Activated naive CD8-positive, alpha-beta T cell treated with anti-CD3 and anti-CD28 coated beads for 36 hours (primary cell): ENCODE measurements around the gene FOLR1. TPM values are rescaled to one million over a fixed set of nuclear protein-coding genes. Genes with fewer than 3 reads are reported as not detected.
"Not testable (repeated sequence)": the region's sequence is repeated elsewhere in the genome, so short reads cannot be mapped to it uniquely, and the experiment has no call there.

ENCODE experiments used
- DNase-seq: peaks from one replicate; pipeline ENCODE4 v3.0.0; 2021
- H3K27ac Mint-ChIP-seq: one replicate; pipeline ENCODE4 v1.8.0; 2022; ENCODE audit warnings: mild to moderate bottlenecking, moderate library complexity, mixed read lengths
- H3K27me3 Mint-ChIP-seq: one replicate; pipeline ENCODE4 v1.8.0; 2022; ENCODE audit warnings: mild to moderate bottlenecking, mixed read lengths
- H3K36me3 Mint-ChIP-seq: one replicate; pipeline ENCODE4 v1.8.0; 2021; ENCODE audit warnings: mild to moderate bottlenecking, mixed read lengths
- H3K4me1 Mint-ChIP-seq: one replicate; pipeline ENCODE4 v1.8.0; 2021; ENCODE audit warnings: mixed read lengths
- H3K4me3 Mint-ChIP-seq: one replicate; pipeline ENCODE4 v1.8.0; 2022; ENCODE audit warnings: mild to moderate bottlenecking, moderate library complexity, mixed read lengths
- H3K9me3 Mint-ChIP-seq: one replicate; pipeline ENCODE4 v1.8.0; 2022; ENCODE audit warnings: mixed read lengths
- total RNA-seq, 2 experiments: library from RNA; stranded (reverse); gene quantifications; one replicate each; pipeline ENCODE4 v1.2.3, GENCODE V29; 2021

The FOLR1 gene
- total RNA-seq, 2 experiments from 2014 or later, result not detected

GRCh38 chr11:72206794-72207193, 14.9 kb downstream of the FOLR1 start:
- H3K27me3 Mint-ChIP-seq, H3K27ac Mint-ChIP-seq, H3K4me3 Mint-ChIP-seq, H3K36me3 Mint-ChIP-seq, H3K4me1 Mint-ChIP-seq, DNase-seq: not testable (repeated sequence)
- H3K9me3 Mint-ChIP-seq, result peaks cover 13% of the 10 kb centered on the region

GRCh38 chr11:72208281-72208680, 16.3 kb downstream of the FOLR1 start:
- Mint-ChIP-seq H3K36me3 (no peaks in the 10 kb centered on the region), H3K4me3 (no peak overlapping the region), H3K9me3 (peaks cover 13% of the 10 kb centered on the region), H3K27ac (no peak overlapping the region), H3K4me1 (no peaks in the 10 kb centered on the region), H3K27me3 (peaks cover 3% of the 10 kb centered on the region)
- DNase-seq, result no peak

GRCh38 chr11:72209101-72209500, 17.2 kb downstream of the FOLR1 start:
- H3K4me3 Mint-ChIP-seq, result no peak overlapping the region
- H3K27ac Mint-ChIP-seq, result no peak overlapping the region
- no peak for DNase-seq
- H3K27me3 Mint-ChIP-seq, result peaks cover 3% of the 10 kb centered on the region
- no peaks in the 10 kb centered on the region for H3K4me1 Mint-ChIP-seq
- peaks cover 13% of the 10 kb centered on the region for H3K9me3 Mint-ChIP-seq
- H3K36me3 Mint-ChIP-seq, result no peaks in the 10 kb centered on the region

- Mint-ChIP-seq H3K9me3 (no peaks in the 10 kb centered on the region), H3K36me3 (no peaks in the 10 kb centered on the region)
These were observed 24.7 kb downstream of the FOLR1 start, which contains the start of gene FOLR2 for GRCh38 chr11:72216638-72217037. TSS of gene FOLR2 (plus strand) at chr11:72216794. CDS start at chr11:72218585, 1,791 bp downstream.

GRCh38 chr11:72217841-72218240, 25.9 kb downstream of the FOLR1 start:
- Mint-ChIP-seq H3K9me3 (no peaks in the 10 kb centered on the region), H3K4me3 (no peak overlapping the region), H3K27ac (no peak overlapping the region), H3K36me3 (no peaks in the 10 kb centered on the region), H3K27me3 (peaks cover 19% of the 10 kb centered on the region), H3K4me1 (peaks cover 19% of the 10 kb centered on the region)
- DNase-seq, result no peak

More at GRCh38 chr11:72216638-72217037, 24.7 kb downstream of the FOLR1 start, which contains the start of gene FOLR2:
- H3K27me3 Mint-ChIP-seq, result peaks cover 19% of the 10 kb centered on the region
- H3K4me1 Mint-ChIP-seq, result peaks cover 11% of the 10 kb centered on the region
- no peak for DNase-seq
- no peak within 1 kb of the TSS for H3K27ac Mint-ChIP-seq
- H3K4me3 Mint-ChIP-seq, result no peak within 1 kb of the TSS

- H3K27ac Mint-ChIP-seq, result no peak overlapping the region
- H3K4me3 Mint-ChIP-seq, result no peak overlapping the region
These were observed 26.4 kb downstream of the FOLR1 start for GRCh38 chr11:72218251-72218745.

GRCh38 chr11:72220696-72221363, 28.9 kb downstream of the FOLR1 start:
- Mint-ChIP-seq H3K9me3 (no peaks in the 10 kb centered on the region), H3K4me1 (peaks cover 27% of the 10 kb centered on the region), H3K27me3 (peaks cover 19% of the 10 kb centered on the region), H3K4me3 (no peak overlapping the region), H3K36me3 (no peaks in the 10 kb centered on the region), H3K27ac (no peak overlapping the region)
- no peak for DNase-seq

More at GRCh38 chr11:72218251-72218745, 26.4 kb downstream of the FOLR1 start:
- H3K9me3 Mint-ChIP-seq, result no peaks in the 10 kb centered on the region
- H3K27me3 Mint-ChIP-seq, result peaks cover 19% of the 10 kb centered on the region
- no peak for DNase-seq
- no peaks in the 10 kb centered on the region for H3K36me3 Mint-ChIP-seq
- peaks cover 20% of the 10 kb centered on the region for H3K4me1 Mint-ChIP-seq

GRCh38 chr11:72221386-72222075, 29.6 kb downstream of the FOLR1 start:
- no peaks in the 10 kb centered on the region for H3K36me3 Mint-ChIP-seq

GRCh38 chr11:72222106-72222891, 30.4 kb downstream of the FOLR1 start:
- no peaks in the 10 kb centered on the region for H3K36me3 Mint-ChIP-seq
- peaks cover 29% of the 10 kb centered on the region for H3K4me1 Mint-ChIP-seq
- peak overlapping the region; percentile 83 for H3K4me3 Mint-ChIP-seq
- no peak for DNase-seq
- H3K27me3 Mint-ChIP-seq, result peaks cover 5% of the 10 kb centered on the region
- H3K9me3 Mint-ChIP-seq, result no peaks in the 10 kb centered on the region
- H3K27ac Mint-ChIP-seq, result peak overlapping the region; percentile 82

More at GRCh38 chr11:72221386-72222075, 29.6 kb downstream of the FOLR1 start:
- H3K9me3 Mint-ChIP-seq, result no peaks in the 10 kb centered on the region
- no peak for DNase-seq
- no peak overlapping the region for H3K27ac Mint-ChIP-seq
- peaks cover 29% of the 10 kb centered on the region for H3K4me1 Mint-ChIP-seq
- H3K27me3 Mint-ChIP-seq, result peaks cover 13% of the 10 kb centered on the region
- no peak overlapping the region for H3K4me3 Mint-ChIP-seq

- H3K27me3 Mint-ChIP-seq, result peaks cover under 1% of the 10 kb centered on the region
These were observed 31.1 kb downstream of the FOLR1 start for GRCh38 chr11:72222907-72223614.

GRCh38 chr11:72223615-72224563, 31.9 kb downstream of the FOLR1 start:
- no peaks in the 10 kb centered on the region for H3K27me3 Mint-ChIP-seq
- peaks cover 3% of the 10 kb centered on the region for H3K36me3 Mint-ChIP-seq
- no peaks in the 10 kb centered on the region for H3K9me3 Mint-ChIP-seq
- DNase-seq, result peak; percentile 75
- H3K4me1 Mint-ChIP-seq, result peaks cover 24% of the 10 kb centered on the region
- H3K27ac Mint-ChIP-seq, result peak overlapping the region; percentile 93
- H3K4me3 Mint-ChIP-seq, result peak overlapping the region; percentile 95

More at GRCh38 chr11:72222907-72223614, 31.1 kb downstream of the FOLR1 start:
- H3K4me1 Mint-ChIP-seq, result peaks cover 24% of the 10 kb centered on the region
- H3K36me3 Mint-ChIP-seq, result no peaks in the 10 kb centered on the region
- peak overlapping the region; percentile 82 for H3K27ac Mint-ChIP-seq
- H3K4me3 Mint-ChIP-seq, result peak overlapping the region; percentile 83
- no peaks in the 10 kb centered on the region for H3K9me3 Mint-ChIP-seq
- DNase-seq, result peak; percentile 95

GRCh38 chr11:72224564-72225410, 32.8 kb downstream of the FOLR1 start, which contains the start of gene INPPL1:
TSS of gene INPPL1 (plus strand) at chr11:72224767. CDS start at chr11:72224985, 218 bp downstream.
- Mint-ChIP-seq H3K27me3 (no peaks in the 10 kb centered on the region), H3K27ac (peak within 1 kb of the TSS; percentile 93), H3K4me1 (peaks cover 24% of the 10 kb centered on the region), H3K36me3 (peaks cover 8% of the 10 kb centered on the region), H3K9me3 (no peaks in the 10 kb centered on the region), H3K4me3 (peak within 1 kb of the TSS; percentile 95)
- peak; percentile 53 for DNase-seq
